Esophagus squamous epithelium (tissue), 4 donors: ENCODE results near the gene SMARCA2.

Source experiments
- CTCF ChIP-seq, 6 experiments: fragments of 450-650 bp in 4 of 6; fragments of 200-600 bp in 2 of 6; sonication (generic) in 2 of 6; IDR thresholded peaks; one replicate each; pipeline ENCODE4 v1.5.1; 2016 to 2019; ENCODE audit warnings: antibody characterized with exemption in 6 of 6, mild to moderate bottlenecking in 4 of 6, moderate library complexity in 4 of 6
- POLR2A ChIP-seq, 4 donors: fragments of 450-650 bp; IDR thresholded peaks; one replicate each; pipeline ENCODE4 v1.6.1; 2017; ENCODE audit warnings: antibody characterized with exemption in 4 of 4, mild to moderate bottlenecking in 4 of 4, moderate library complexity in 3 of 4

GRCh38 chr9:1996156-1996555 lies 19.0 kb upstream of the SMARCA2 start:
- TF ChIP-seq CTCF (IDR thresholded peaks at IDR 0.05): no peak
- TF ChIP-seq POLR2A (IDR thresholded peaks at IDR 0.05): no peak
